ENCODE measurements around the gene PPP1R36.

The PPP1R36 gene

DNA sequence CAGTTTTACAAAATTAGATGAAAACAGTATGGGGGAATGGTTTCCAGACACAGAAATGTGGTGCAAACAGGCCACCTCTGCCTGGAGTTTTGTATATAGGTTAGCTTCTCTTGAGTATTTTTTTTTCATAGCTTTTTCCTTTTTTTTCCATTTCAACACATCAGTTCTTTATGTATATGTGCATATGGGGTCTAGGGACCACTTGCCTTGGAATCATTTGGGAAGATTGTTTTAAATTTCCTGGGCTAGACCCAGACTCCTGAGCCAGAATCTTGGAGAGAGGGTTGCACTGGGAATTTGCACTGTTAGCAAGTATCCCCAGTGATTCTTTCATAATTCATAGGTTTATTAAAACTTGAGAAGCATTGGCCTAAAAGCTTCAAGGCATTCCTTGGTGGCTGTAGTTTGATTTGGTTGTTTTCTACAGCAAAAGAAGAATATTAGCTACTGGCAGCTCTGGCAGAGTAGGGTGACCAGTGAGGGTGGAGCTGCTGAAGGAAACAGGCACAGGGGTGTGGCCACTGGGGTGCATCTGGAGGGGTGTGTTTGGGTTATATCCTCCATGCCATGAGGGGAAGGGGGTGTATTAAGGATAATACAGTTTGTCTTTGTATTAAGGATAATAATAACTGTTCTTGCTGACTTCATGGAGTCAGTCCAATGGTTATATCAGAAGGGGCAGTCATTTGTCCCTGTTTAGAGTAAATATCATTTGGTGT is 22.8 kb downstream of the PPP1R36 start:
- TF ChIP-seq, protein P1, sequence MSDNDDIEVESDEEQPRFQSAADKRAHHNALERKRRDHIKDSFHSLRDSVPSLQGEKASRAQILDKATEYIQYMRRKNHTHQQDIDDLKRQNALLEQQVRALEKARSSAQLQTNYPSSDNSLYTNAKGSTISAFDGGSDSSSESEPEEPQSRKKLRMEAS (IDR thresholded peaks at IDR 0.05; ENCODE audit: low read depth, low read length), result no peak
- TF ChIP-seq, protein P2, sequence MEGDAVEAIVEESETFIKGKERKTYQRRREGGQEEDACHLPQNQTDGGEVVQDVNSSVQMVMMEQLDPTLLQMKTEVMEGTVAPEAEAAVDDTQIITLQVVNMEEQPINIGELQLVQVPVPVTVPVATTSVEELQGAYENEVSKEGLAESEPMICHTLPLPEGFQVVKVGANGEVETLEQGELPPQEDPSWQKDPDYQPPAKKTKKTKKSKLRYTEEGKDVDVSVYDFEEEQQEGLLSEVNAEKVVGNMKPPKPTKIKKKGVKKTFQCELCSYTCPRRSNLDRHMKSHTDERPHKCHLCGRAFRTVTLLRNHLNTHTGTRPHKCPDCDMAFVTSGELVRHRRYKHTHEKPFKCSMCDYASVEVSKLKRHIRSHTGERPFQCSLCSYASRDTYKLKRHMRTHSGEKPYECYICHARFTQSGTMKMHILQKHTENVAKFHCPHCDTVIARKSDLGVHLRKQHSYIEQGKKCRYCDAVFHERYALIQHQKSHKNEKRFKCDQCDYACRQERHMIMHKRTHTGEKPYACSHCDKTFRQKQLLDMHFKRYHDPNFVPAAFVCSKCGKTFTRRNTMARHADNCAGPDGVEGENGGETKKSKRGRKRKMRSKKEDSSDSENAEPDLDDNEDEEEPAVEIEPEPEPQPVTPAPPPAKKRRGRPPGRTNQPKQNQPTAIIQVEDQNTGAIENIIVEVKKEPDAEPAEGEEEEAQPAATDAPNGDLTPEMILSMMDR (IDR thresholded peaks at IDR 0.05; ENCODE audit: low read depth, low read length), result no peak
- TF ChIP-seq POLR2A (IDR thresholded peaks at IDR 0.05; ENCODE audit: extremely low read depth, insufficient read length) (no peak), MYC (IDR thresholded peaks at IDR 0.05; ENCODE audit: low read depth, low read length) (no peak)
- DNase-seq (ENCODE audit: low read depth), result no peak
- no peak overlapping the region for H3K4me3 ChIP-seq (ENCODE audit: low read depth, low read length)

DNA sequence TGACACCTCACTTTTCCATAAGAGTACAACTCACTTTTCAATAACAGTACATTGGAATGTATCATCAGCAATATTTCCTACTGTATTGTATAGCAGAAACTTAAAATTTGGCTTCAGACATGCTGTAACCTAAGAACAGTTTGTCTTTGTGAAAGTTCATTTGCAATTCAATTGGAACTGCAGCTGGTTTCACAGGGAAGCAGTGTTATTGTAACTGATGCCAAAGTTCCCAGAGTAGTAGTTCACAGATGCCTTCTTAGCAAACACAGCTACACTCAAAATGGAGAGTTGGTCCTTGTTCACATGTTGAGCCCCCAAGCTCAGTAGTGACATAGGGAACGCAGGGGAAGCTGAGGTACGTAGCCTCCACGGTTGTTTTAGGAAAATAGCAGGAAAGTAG is 23.3 kb downstream of the PPP1R36 start:
- no peak overlapping the region for H3K4me3 ChIP-seq (ENCODE audit: low read depth, low read length)
- DNase-seq (ENCODE audit: low read depth), result no peak
- TF ChIP-seq, protein P2 (IDR thresholded peaks at IDR 0.05; ENCODE audit: low read depth, low read length), result no peak
- TF ChIP-seq, protein P1 (IDR thresholded peaks at IDR 0.05; ENCODE audit: low read depth, low read length), result no peak
- TF ChIP-seq POLR2A (IDR thresholded peaks at IDR 0.05; ENCODE audit: extremely low read depth, insufficient read length) (no peak), MYC (IDR thresholded peaks at IDR 0.05; ENCODE audit: low read depth, low read length) (no peak)

DNA sequence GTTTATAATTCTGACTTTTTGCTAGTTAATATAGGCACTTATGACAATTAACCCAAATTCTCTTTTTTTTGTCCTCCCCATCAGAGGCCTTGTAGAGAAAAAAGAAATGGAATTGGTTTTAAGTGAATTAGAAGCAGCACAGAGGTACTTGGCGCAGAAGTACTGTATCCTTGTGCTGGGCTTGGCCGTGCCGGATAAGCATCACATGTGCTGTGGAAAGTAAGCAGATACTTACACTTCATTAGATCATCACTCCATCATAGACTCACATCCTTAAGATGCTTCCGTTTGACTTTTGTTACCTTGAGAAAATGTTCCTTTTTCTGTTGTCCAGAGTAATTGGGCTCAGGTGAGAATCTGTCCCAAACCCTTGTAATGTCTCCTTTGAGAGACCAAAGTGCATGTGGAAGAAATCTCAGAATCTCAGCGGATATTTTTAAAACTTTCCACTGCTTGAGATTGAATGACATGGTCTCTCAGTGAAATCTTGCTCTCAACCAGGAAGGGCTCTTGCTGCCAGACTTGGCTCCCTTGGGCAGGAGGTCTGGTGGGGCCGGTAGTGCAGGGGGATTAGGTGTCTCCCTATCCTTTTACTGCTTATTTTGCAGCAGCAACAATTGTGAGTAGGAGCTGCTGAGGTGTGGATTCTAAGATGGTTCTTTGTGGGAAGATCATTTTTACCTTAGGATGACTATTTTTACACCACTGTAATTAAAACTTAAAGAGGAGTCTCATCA is 24.8 kb downstream of the PPP1R36 start:
- H3K4me3 ChIP-seq (ENCODE audit: low read depth, low read length), result no peak overlapping the region
- TF ChIP-seq, protein P2 (IDR thresholded peaks at IDR 0.05; ENCODE audit: low read depth, low read length), result no peak
- TF ChIP-seq, protein P1 (IDR thresholded peaks at IDR 0.05; ENCODE audit: low read depth, low read length), result no peak
- TF ChIP-seq POLR2A (IDR thresholded peaks at IDR 0.05; ENCODE audit: extremely low read depth, insufficient read length) (no peak), MYC (IDR thresholded peaks at IDR 0.05; ENCODE audit: low read depth, low read length) (no peak)
- DNase-seq (ENCODE audit: low read depth), result no peak

DNA sequence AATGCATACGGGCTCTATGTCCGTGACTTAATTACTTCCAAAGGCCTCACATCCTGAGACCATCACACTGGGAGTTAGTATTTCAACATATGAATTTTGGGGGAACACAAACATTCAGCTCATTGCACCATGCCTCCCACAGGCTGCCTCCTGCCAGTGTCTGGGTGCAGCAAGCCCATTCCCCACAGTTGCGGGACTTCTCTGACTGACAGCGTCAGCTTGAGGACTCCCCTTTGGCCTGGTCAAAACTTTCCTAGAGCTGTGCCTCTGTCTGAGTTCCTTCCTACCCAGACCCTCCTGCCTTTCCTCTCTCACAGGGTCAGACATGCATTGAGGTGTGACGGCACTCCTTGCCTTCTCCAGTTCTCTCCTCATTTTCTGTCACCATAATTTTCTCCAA is 27.4 kb downstream of the PPP1R36 start:
- H3K4me3 ChIP-seq (ENCODE audit: low read depth, low read length), result no peak overlapping the region
- TF ChIP-seq MYC (IDR thresholded peaks at IDR 0.05; ENCODE audit: low read depth, low read length) (no peak), POLR2A (IDR thresholded peaks at IDR 0.05; ENCODE audit: extremely low read depth, insufficient read length) (no peak)
- TF ChIP-seq, protein P2 (IDR thresholded peaks at IDR 0.05; ENCODE audit: low read depth, low read length), result no peak
- TF ChIP-seq, protein P1 (IDR thresholded peaks at IDR 0.05; ENCODE audit: low read depth, low read length), result no peak
- DNase-seq (ENCODE audit: low read depth), result no peak

DNA sequence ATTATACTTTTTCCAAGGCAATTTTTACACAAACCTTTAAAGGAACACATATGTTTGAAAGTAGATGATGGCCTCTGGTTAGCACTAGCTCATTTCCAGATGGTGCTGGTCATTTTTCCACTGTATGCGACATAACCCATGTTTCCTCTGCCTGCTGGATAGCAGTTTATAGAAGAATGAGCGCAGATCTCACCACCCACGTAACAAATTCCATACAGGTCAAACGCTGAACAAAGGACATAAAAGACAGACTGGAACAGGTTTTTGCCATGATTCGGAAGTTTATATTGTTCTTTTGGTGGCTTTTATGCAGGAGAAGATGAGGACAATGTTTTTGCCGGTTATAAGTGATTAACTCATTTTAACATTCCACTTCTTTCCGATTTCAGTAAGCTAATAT is 30.7 kb downstream of the PPP1R36 start:
- no peak for DNase-seq (ENCODE audit: low read depth)
- H3K4me3 ChIP-seq (ENCODE audit: low read depth, low read length), result no peak overlapping the region
- TF ChIP-seq, protein P2 (IDR thresholded peaks at IDR 0.05; ENCODE audit: low read depth, low read length), result no peak
- TF ChIP-seq POLR2A (IDR thresholded peaks at IDR 0.05; ENCODE audit: extremely low read depth, insufficient read length), result no peak
- TF ChIP-seq MYC (IDR thresholded peaks at IDR 0.05; ENCODE audit: low read depth, low read length), result no peak
- TF ChIP-seq, protein P1 (IDR thresholded peaks at IDR 0.05; ENCODE audit: low read depth, low read length), result no peak
